ENCODE results near the gene ATF4. TPM values are rescaled to one million over a fixed set of nuclear protein-coding genes. Genes with fewer than 3 reads are reported as not detected.

ATF4 gene
- total and polyA plus RNA-seq, 2 of the 13 experiments (the other 11 are each of a cell fraction or from before 2014, with no cell fraction given), result 486 to 1,297 TPM

DNA sequence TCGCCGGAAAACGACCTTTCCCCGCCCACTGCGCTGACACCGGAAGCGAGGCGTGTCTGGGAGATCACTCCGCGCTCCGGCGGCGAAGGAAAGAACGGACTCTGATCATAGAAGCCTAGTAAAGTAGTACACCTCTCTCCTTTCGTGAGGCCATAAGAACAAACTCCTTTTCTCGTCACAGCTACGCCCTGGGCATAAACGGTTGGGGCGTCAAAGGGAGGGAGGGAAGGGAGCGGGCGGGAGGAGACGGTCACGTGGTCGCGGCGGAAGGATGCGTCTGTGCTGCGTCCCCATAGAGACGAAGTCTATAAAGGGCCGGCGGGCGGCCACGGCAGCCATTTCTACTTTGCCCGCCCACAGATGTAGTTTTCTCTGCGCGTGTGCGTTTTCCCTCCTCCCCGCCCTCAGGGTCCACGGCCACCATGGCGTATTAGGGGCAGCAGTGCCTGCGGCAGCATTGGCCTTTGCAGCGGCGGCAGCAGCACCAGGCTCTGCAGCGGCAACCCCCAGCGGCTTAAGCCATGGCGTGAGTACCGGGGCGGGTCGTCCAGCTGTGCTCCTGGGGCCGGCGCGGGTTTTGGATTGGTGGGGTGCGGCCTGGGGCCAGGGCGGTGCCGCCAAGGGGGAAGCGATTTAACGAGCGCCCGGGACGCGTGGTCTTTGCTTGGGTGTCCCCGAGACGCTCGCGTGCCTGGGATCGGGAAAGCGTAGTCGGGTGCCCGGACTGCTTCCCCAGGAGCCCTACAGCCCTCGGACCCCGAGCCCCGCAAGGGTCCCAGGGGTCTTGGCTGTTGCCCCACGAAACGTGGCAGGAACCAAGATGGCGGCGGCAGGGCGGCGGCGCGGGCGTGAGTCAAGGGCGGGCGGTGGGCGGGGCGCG, at the start of gene ATF4 (continued):
- TF ChIP-seq, protein P1, sequence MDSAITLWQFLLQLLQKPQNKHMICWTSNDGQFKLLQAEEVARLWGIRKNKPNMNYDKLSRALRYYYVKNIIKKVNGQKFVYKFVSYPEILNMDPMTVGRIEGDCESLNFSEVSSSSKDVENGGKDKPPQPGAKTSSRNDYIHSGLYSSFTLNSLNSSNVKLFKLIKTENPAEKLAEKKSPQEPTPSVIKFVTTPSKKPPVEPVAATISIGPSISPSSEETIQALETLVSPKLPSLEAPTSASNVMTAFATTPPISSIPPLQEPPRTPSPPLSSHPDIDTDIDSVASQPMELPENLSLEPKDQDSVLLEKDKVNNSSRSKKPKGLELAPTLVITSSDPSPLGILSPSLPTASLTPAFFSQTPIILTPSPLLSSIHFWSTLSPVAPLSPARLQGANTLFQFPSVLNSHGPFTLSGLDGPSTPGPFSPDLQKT (CRISPR knock-in tag; IDR thresholded peaks at IDR 0.05; ENCODE audit: borderline replicate concordance), result 0 out of 2 replicates have a peak, but pooled peaks have one; percentile 34
- TF ChIP-seq ZNF709 (CRISPR knock-in tag; IDR thresholded peaks at IDR 0.05), result peak; percentile 78; the same call in 1 of the 2 replicates
- TF ChIP-seq XRCC5 (optimal IDR thresholded peaks at IDR 0.05; ENCODE audit: low read length), result no peak
- no peak for TF ChIP-seq HMGA1 (CRISPR knock-in tag; conservative IDR thresholded peaks at IDR 0.05)
- TF ChIP-seq, protein P2, sequence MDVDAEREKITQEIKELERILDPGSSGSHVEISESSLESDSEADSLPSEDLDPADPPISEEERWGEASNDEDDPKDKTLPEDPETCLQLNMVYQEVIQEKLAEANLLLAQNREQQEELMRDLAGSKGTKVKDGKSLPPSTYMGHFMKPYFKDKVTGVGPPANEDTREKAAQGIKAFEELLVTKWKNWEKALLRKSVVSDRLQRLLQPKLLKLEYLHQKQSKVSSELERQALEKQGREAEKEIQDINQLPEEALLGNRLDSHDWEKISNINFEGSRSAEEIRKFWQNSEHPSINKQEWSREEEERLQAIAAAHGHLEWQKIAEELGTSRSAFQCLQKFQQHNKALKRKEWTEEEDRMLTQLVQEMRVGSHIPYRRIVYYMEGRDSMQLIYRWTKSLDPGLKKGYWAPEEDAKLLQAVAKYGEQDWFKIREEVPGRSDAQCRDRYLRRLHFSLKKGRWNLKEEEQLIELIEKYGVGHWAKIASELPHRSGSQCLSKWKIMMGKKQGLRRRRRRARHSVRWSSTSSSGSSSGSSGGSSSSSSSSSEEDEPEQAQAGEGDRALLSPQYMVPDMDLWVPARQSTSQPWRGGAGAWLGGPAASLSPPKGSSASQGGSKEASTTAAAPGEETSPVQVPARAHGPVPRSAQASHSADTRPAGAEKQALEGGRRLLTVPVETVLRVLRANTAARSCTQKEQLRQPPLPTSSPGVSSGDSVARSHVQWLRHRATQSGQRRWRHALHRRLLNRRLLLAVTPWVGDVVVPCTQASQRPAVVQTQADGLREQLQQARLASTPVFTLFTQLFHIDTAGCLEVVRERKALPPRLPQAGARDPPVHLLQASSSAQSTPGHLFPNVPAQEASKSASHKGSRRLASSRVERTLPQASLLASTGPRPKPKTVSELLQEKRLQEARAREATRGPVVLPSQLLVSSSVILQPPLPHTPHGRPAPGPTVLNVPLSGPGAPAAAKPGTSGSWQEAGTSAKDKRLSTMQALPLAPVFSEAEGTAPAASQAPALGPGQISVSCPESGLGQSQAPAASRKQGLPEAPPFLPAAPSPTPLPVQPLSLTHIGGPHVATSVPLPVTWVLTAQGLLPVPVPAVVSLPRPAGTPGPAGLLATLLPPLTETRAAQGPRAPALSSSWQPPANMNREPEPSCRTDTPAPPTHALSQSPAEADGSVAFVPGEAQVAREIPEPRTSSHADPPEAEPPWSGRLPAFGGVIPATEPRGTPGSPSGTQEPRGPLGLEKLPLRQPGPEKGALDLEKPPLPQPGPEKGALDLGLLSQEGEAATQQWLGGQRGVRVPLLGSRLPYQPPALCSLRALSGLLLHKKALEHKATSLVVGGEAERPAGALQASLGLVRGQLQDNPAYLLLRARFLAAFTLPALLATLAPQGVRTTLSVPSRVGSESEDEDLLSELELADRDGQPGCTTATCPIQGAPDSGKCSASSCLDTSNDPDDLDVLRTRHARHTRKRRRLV (CRISPR knock-in tag; IDR thresholded peaks at IDR 0.05), result peak; percentile 43; the same call in 1 of the 2 replicates
- no peak for TF ChIP-seq ZNF367 (CRISPR knock-in tag; IDR thresholded peaks at IDR 0.05; ENCODE audit: borderline replicate concordance)
- TF ChIP-seq, protein P3, sequence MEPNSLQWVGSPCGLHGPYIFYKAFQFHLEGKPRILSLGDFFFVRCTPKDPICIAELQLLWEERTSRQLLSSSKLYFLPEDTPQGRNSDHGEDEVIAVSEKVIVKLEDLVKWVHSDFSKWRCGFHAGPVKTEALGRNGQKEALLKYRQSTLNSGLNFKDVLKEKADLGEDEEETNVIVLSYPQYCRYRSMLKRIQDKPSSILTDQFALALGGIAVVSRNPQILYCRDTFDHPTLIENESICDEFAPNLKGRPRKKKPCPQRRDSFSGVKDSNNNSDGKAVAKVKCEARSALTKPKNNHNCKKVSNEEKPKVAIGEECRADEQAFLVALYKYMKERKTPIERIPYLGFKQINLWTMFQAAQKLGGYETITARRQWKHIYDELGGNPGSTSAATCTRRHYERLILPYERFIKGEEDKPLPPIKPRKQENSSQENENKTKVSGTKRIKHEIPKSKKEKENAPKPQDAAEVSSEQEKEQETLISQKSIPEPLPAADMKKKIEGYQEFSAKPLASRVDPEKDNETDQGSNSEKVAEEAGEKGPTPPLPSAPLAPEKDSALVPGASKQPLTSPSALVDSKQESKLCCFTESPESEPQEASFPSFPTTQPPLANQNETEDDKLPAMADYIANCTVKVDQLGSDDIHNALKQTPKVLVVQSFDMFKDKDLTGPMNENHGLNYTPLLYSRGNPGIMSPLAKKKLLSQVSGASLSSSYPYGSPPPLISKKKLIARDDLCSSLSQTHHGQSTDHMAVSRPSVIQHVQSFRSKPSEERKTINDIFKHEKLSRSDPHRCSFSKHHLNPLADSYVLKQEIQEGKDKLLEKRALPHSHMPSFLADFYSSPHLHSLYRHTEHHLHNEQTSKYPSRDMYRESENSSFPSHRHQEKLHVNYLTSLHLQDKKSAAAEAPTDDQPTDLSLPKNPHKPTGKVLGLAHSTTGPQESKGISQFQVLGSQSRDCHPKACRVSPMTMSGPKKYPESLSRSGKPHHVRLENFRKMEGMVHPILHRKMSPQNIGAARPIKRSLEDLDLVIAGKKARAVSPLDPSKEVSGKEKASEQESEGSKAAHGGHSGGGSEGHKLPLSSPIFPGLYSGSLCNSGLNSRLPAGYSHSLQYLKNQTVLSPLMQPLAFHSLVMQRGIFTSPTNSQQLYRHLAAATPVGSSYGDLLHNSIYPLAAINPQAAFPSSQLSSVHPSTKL (CRISPR knock-in tag; IDR thresholded peaks at IDR 0.05), result peak; percentile 39; the same call in 1 of the 2 replicates
- TF ChIP-seq HMG20B (CRISPR knock-in tag; conservative IDR thresholded peaks at IDR 0.05), result peak; percentile 50
- TF ChIP-seq, protein P4, sequence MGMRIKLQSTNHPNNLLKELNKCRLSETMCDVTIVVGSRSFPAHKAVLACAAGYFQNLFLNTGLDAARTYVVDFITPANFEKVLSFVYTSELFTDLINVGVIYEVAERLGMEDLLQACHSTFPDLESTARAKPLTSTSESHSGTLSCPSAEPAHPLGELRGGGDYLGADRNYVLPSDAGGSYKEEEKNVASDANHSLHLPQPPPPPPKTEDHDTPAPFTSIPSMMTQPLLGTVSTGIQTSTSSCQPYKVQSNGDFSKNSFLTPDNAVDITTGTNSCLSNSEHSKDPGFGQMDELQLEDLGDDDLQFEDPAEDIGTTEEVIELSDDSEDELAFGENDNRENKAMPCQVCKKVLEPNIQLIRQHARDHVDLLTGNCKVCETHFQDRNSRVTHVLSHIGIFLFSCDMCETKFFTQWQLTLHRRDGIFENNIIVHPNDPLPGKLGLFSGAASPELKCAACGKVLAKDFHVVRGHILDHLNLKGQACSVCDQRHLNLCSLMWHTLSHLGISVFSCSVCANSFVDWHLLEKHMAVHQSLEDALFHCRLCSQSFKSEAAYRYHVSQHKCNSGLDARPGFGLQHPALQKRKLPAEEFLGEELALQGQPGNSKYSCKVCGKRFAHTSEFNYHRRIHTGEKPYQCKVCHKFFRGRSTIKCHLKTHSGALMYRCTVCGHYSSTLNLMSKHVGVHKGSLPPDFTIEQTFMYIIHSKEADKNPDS (CRISPR knock-in tag; IDR thresholded peaks at IDR 0.05), result peak; percentile 45; the same call in 1 of the 2 replicates
- TF ChIP-seq MTF2 (CRISPR knock-in tag; IDR thresholded peaks at IDR 0.05; ENCODE audit: borderline replicate concordance), result no peak
- 0 out of 2 replicates have a peak, but pooled peaks have one; percentile 51 for TF ChIP-seq IRX3 (CRISPR knock-in tag; IDR thresholded peaks at IDR 0.05; ENCODE audit: borderline replicate concordance, low read depth)
- TF ChIP-seq RCOR2 (CRISPR knock-in tag; IDR thresholded peaks at IDR 0.05), result no peak
- no peak for TF ChIP-seq ZNF577 (CRISPR knock-in tag; IDR thresholded peaks at IDR 0.05; ENCODE audit: borderline replicate concordance, low read depth)
- peak; percentile 88 for TF ChIP-seq ELF1 (CRISPR knock-in tag; IDR thresholded peaks at IDR 0.05)
- no peak for TF ChIP-seq MEIS1 (CRISPR knock-in tag; IDR thresholded peaks at IDR 0.05; ENCODE audit: borderline replicate concordance)
- TF ChIP-seq SSRP1 (CRISPR knock-in tag; IDR thresholded peaks at IDR 0.05), result peak; percentile 92

Measured in HepG2 (cell line).